Activated naive CD4-positive, alpha-beta T cell treated with Interleukin-2 at 50 U/mL for 16 hours (primary cell): ENCODE results near the gene SNAPC4.

Experiments used
- DNase-seq: peaks from one replicate; pipeline ENCODE4 v3.0.0-alpha.2; 2020

The SNAPC4 gene

DNA sequence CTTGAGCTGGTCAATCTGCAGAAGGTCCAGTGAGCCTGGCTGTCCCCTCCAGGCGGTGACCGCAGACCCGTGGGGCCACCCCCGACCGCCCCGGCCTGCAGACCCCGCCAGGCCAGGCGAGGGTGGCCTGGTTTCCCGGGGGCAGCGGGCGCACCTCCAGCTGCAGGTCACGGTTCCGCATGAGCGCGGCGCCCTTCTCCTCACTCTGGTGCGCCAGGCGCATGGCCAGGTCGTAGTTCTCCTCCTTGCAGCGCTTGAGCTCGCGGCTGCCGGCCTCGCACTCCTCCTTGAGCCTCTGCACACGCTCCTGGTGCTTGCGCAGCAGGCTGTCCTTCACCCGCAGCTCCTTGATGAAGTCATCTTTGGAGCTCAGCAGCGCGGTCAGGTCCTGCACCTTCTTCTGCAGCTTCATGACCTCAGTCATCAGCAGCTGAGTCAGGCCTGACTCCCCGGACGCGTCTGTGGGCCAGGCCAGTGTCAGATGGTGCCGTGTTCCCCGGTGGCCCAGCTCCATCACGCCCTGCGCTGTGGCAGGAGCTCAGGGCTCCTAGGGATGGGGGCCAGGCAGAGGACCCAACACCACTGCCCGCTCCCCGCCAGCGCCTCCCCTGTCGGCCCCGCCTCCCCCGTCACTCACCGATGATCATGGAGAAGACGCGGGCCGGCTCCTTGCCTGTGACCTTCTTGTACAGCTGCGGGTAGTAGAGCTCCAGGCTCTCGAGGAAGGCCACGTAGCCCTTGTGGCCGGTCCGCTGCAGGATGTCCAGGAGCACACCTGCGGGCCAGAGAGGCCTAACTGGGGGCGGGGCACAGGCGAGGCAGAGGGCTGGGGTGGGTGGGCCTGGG is 29.1 kb downstream of the SNAPC4 start:
- no peak for DNase-seq

GRCh38 chr9:136370037-136370436 is 29.9 kb downstream of the SNAPC4 start:
- DNase-seq, result no peak

DNA sequence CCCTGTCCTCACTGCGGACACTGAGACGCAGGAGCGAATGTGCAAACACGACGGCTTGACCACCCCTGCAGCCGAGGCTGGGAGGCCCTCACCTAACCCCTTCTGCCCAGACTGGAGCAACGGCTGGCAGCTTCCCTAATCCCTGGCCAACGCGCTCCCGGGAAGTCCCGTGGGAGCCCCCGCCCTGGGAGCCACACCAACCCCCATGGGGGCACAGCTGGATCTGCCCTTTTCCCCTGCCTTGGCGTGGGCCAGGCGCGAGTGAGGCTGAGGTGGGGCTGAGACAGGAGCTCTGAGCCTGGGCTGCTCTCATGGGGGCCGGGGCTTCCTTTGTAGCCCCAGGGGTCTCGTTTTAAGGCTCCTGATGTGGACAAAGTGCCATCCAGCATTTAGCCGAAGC is 31.8 kb downstream of the SNAPC4 start:
- DNase-seq, result no peak

DNA sequence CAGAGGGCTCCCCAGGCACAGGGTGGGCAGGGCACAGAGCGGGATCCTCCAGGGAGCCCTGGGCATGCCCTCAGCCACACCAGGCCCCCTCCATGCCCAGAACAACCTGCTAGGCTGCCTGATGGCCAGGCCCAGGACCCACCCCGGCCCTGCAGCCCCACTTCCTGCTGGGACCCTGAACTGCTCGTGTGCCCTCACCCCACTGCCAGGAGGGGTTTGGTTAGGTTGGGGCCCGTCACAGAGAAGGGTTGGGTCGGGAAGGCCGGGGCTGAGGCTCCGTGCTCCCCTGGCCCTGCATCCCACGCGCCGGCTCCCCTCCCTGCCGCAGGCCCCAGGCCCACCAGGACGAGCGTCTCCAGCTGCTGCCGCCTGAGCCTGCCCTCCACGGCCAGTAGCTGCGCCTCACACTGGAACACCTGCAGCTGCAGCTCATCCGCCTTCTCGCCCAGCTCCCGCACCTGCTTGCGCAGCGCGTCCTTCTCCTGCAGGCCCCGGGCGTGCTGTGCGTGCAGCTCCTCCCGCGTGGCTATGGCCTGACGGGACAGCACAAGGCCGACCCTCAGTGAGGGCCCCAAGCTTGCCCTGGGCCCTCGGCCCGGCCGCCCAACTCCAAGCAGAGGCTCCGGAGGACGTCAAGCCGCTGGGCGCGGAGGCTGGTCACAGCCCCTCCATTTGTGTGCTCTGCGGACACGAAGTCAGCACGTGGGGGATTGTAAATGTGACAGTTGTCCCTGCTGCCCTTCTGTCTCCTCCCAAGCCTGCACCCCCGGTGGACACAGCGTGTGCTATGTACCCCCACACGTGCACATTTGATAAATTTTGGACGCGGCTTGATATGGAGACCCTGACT is 32.4 kb downstream of the SNAPC4 start:
- no peak for DNase-seq

GRCh38 chr9:136366826-136367225 is 33.1 kb downstream of the SNAPC4 start:
- DNase-seq, result no peak

DNA sequence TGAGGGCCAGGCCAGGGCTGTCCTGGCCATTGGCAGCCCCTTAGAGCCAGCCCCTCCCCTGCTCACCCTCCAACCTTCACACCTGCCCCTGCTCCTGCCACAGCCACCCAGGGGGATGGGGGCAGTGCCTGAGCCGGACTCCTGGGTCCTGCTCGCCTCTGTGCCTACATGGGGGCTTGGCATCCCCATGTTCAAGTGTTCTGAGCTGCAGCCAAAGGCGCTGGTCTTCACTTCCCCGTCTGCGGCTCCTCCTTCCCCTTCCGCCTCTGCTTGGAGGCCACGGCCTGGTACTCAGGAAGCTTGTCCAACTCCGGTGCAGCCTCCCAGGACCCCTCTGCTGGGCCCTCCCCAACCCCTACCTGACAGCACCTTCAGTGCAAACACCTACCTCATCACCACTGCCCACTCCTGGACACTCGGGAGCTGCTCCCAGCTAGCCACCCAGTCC is 34.2 kb downstream of the SNAPC4 start:
- no peak for DNase-seq

- DNase-seq, result no peak
Measured at GRCh38 chr9:136364942-136365774, 34.8 kb downstream of the SNAPC4 start.

DNA sequence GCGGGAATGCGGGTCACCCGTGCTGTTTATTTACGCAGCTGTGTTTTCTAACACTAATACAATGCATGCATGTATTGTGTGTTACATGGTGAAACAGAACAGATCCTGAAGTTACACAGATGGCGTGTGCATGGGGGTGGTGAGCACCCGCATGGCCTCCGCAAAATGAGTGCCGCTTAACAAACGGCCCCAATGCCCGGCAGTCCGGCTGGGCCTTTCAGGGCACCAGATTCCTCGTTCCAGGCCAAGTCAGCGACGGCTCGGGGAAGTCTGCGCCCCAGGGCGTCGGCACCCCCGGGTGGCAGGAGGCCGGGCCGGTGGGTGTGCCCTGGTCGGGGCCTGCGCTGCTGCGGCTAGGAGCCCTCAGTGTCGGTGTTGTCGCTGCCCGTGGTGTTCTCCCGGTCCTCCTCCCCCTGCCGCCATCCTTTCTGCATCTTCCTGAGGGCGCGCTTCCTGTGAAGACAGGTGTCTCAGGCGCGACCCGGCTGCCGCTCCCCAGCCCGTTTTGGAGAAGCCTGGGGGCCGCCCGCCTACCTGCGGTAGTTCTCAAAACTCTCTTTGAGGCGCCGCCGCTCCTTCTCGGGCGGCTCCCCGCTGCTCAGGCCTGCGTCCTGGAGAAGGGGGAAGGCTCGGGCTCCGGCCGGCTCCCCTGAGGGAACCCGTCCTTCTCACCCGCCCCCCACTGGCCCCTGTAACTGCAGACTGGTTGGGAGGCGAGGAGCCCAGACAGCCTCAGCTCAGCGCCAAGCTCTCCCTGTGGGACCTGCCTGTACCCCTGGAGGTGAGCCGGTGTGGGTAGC is 35.8 kb downstream of the SNAPC4 start:
- DNase-seq, result no peak

- DNase-seq, result peak; percentile 92
Measured at GRCh38 chr9:136363106-136363948, 36.6 kb downstream of the SNAPC4 start, which contains the start of gene DNLZ. DNLZ (minus strand) TSS chr9:136363744; CDS start chr9:136363714, 30 bp downstream.

GRCh38 chr9:136362450-136362784 is 37.6 kb downstream of the SNAPC4 start:
- no peak for DNase-seq

DNA sequence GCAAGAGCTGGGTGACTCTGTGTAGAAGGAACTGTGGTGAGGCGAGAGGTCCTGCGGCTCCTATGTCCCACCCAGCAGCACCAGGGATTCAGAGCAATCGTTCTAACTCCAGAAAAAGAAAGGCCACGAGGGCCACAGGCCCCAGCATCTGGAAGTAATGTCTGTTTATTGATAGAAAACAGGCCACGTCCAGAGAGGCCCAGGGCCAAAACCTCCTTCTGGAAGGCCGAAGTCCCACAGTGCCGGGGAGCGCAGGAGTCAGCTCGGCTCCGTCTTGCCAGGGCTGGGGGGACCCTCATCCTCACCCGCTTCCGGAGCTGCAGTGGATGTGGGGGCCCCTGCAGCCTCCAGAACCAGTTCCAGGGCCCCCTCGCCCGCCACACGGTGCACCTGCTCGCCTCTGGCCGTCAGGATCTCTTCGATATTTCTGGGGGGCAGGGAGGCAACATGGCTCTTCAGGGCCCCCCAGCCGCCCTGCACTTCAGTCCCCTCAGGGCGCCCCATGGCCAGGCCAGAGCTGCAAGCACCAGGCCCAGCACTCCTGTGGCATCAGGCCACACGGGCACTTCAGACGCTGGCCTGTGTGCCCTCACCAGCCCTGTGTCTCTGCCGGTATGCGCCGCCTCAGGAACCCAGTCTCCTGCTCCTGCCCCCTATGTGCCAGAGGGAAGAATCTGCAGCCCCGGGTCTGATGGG is 38.1 kb downstream of the SNAPC4 start:
- no peak for DNase-seq

DNA sequence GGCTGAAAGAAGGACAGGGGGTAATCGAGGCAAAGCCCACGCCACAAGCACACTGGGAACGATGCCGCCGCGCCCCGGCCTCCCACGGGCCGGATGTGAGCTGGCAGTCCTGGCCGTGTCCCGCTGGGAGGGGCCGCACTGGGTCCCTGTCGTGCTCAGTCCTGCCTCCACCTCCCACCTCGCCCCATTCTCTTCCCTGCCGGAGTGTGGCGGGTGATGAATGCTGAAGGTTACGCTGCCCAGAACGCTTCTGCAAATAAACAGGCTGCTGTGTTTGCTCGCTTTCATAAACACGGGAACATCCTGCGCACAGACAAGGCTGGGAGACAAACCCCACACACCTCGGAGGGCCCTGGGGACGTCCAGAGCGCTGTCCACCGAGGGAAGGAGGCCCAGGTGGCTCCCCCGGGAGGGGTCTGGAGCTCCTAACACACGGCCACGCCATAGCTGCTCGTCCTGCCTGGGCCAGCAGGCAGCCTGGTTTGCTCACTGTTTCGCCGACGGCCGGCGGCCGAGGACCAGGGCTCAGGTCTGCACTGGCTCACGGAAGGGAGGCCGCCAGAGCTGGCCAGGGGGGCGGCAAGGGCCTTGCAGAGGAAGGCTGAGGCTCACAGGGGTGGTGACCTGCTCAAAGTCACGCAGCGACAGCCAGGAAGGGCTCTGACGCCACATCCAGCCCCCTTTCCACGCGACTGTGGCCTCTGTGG is 38.8 kb downstream of the SNAPC4 start:
- DNase-seq, result no peak

DNA sequence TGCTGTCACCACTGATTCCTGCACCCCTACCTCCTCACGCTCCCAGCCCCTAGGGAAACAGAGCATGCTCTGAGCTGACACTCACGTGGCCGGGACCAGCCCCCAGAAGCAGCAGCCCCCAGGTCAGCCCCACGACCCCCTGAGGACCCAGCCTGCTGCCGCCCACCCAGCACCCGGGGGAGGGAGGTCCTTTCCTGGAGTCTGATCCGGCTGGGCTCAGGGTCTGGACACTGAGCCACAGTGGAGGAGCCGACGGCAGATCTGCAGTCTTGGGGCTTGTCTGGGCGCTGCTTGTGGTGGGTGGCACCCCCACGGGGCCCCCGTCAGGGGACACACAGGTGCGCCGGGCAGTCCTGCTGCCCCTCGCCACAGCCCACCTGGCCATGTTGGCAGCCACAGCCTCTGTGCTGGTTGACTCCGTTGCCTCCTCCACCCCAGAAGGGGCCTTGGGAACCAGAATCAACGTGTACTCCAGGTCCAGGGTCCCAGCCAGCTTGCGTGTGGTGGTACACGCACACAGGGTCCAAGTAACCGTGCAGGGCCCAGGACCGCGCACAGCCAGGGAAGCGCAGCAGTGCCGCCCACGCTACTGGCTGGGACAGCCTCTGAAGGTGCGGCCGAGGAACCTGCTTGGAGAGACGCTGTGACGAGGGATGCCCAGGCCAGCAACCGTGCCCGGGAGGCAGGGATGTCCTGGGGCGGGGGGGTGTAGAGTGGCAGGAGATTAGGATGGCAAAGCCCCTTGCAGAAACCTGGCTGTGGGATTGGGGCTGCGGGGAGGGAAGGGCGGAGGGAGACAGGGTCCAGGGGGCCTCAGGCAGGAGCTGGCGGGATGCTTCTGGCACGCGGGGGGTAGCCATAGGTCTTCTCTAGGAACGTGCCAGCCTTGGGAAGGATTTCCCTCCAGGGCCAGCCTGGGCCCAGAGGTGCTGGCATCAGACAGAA is 39.9 kb downstream of the SNAPC4 start:
- no peak for DNase-seq

GRCh38 chr9:136358888-136359287 is 41.1 kb downstream of the SNAPC4 start:
- DNase-seq, result no peak

DNA sequence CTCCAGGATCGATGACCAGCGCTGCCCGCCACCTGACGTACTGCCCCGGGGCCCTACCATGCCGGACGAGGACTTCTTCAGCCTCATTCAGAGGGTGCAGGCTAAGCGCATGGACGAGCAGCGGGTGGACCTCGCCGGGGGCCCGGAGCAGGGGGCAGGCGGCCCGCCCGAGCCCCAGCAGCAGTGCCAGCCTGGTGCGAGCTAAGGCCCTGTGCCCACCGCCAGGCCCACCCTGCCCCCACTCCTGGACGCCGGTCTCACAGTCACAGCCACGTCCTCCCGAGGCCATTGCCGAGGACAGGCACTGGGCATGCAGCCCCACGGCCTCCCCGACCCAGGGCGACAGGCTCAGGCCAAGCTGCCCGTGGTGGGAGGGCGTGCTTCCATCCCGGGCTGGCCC is 42.0 kb downstream of the SNAPC4 start:
- no peak for DNase-seq

- no peak for DNase-seq
Measured at GRCh38 chr9:136357202-136357725, 42.7 kb downstream of the SNAPC4 start.

DNA sequence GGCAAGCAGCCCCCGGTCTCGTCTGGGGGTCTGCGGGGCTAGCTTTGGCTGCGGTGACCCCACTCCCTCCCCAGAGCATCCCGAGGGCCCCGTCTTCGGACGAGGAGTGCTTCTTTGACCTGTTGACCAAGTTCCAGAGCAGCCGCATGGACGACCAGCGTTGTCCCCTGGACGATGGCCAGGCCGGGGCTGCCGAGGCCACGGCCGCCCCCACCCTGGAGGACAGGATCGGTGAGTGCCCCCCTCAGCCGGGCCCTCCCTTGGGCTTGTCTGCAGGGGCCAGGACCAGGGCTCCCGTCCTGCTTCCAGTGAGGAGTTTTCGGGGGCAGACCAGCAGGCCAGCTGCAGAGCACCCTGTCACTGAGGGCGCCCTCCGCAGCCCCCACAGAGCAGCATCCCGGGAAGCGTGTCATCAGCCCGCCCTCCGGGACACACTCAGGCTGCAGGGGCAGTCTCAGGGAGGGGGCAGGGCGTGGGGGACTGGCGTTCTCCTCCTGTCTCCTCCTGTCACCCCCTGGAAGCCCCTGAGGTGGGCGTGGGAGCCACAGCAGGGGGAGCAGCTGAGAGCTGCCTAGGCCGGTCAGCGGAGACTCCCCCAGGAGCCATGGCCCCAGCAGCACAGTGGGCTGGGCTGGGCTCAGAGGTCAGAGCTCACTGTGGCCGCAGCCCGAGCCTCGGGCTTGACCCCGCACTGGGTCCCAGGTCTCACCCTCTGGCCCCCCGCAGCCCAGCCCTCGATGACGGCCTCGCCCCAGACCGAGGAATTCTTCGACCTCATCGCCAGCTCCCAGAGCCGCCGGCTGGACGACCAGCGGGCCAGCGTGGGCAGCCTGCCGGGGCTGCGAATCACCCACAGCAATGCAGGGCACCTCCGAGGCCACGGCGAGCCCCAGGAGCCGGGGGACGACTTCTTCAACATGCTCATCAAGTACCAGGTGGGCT is 44.1 kb downstream of the SNAPC4 start:
- DNase-seq, result no peak
